HCT116 (cell line): Measurements from ENCODE around the gene LRRC4C. TPM values are rescaled to one million over a fixed set of nuclear protein-coding genes. Genes with fewer than 3 reads are reported as not detected.

Experiments
- ATAC-seq: fragments of 200-7000 bp; cut with Tn5 transposase; 2 replicates; pipeline ENCODE4 v1.9.1; 2020; ENCODE audit warnings: mild to moderate bottlenecking, moderate library complexity
- BruUV-seq: library from RNA; stranded (reverse); fragments of 400-500 nt; replicated peaks from 2 replicates; lab custom pipeline; 2021; lab: Mats Ljungman, UMichigan
- CTCF ChIA-PET: fragments of 300-600 bp; sonication (Branson Sonifier 250); formaldehyde crosslinking; loops from one replicate; lab custom pipeline; 2021; ENCODE audit warnings: antibody characterized with exemption; lab: Charles Lee
- POLR2A ChIA-PET: fragments of 300-600, 350-600 bp; sonication (Branson Sonifier 250); formaldehyde crosslinking; loops from one replicate; lab custom pipeline; 2021; ENCODE audit warnings: antibody characterized with exemption; lab: Charles Lee
- RAD21 ChIA-PET, 2 experiments: fragments of 300-600 bp; sonication (Branson Sonifier 250); formaldehyde crosslinking; loops; one replicate each; lab custom pipeline; 2023; ENCODE audit warnings: low total read pairs in 2 of 2; ENCODE audit not compliant: uncharacterized antibody in 2 of 2, unreplicated experiment in 2 of 2, low non-redundant PET in 1 of 2; lab: Charles Lee
- DNase-seq: peaks from one replicate; pipeline ENCODE4 v3.0.0-alpha.2; 2010; ENCODE audit warnings: low read depth, low spot score
- H2AFZ ChIP-seq: fragments of 200-600 bp; shearing (Covaris generic), sonication (generic); 2 replicates; pipeline ENCODE4 v1.6.1; 2017; ENCODE audit warnings: low read depth, mixed run types, mixed read lengths, antibody characterized with exemption, low read length; ENCODE audit not compliant: poor library complexity, severe bottlenecking
- H3K27ac ChIP-seq: 2 replicates; pipeline ENCODE4 v1.5.1; 2012; ENCODE audit warnings: low read depth, low read length
- H3K27me3 ChIP-seq: fragments of 200-600 bp; sonication (generic); 2 replicates; pipeline ENCODE4 v1.6.1; 2016; ENCODE audit warnings: mixed run types, low read length, mixed read lengths; ENCODE audit not compliant: insufficient read depth
- H3K36me3 ChIP-seq, 2 experiments: fragments of 200-500 bp in 1 of 2; fragments of 200-600 bp in 1 of 2; sonication (Bioruptor generic) in 1 of 2; sonication (generic) in 1 of 2; 2 replicates each; pipeline versions ENCODE4 v1.5.1 to v1.6.1; 2014 to 2016; ENCODE audit warnings: low read length in 2 of 2, inconsistent platforms in 1 of 2, mixed read lengths in 1 of 2, mixed run types in 1 of 2; ENCODE audit not compliant: insufficient read depth in 2 of 2, control insufficient read depth in 1 of 2
- H3K4me1 ChIP-seq, 2 experiments: fragments of 200-600 bp in 1 of 2; sonication (generic) in 1 of 2; 2 replicates each; pipeline versions ENCODE4 v1.5.1 to v1.6.1; 2012 to 2017; ENCODE audit warnings: low read length in 2 of 2, inconsistent platforms in 1 of 2, mild to moderate bottlenecking in 1 of 2, mixed read lengths in 1 of 2, mixed run types in 1 of 2, moderate library complexity in 1 of 2; ENCODE audit not compliant: insufficient read depth in 2 of 2, control insufficient read depth in 1 of 2
- H3K4me2 ChIP-seq: fragments of 200-600 bp; sonication (generic); 2 replicates; pipeline ENCODE4 v1.6.1; 2017; ENCODE audit warnings: mixed run types, low read length, mixed read lengths
- H3K4me3 ChIP-seq, 2 experiments: fragments of 200-600 bp in 1 of 2; sonication (generic) in 1 of 2; replicated peaks in 1 of 2; 2 replicates each; pipeline ENCODE4 v1.5.1; 2011 to 2016; ENCODE audit warnings: low read length in 2 of 2, control low read depth in 1 of 2, low read depth in 1 of 2, mild to moderate bottlenecking in 1 of 2, mixed read lengths in 1 of 2, mixed run types in 1 of 2
- H3K79me2 ChIP-seq: fragments of 200-600 bp; sonication (generic); 2 replicates; pipeline ENCODE4 v1.6.1; 2017; ENCODE audit warnings: mild to moderate bottlenecking, mixed run types, low read length, moderate library complexity, mixed read lengths; ENCODE audit not compliant: insufficient read depth
- H3K9ac ChIP-seq: fragments of 200-600 bp; sonication (generic); 2 replicates; pipeline ENCODE4 v1.6.1; 2016; ENCODE audit warnings: low read length, mixed read lengths
- H3K9me2 ChIP-seq: fragments of 200-600 bp; sonication (generic), shearing (Covaris generic); 2 replicates; pipeline ENCODE4 v1.6.1; 2017; ENCODE audit warnings: mixed run types, mild to moderate bottlenecking, moderate library complexity; ENCODE audit not compliant: insufficient read depth
- H3K9me3 ChIP-seq, 2 experiments: fragments of 200-500 bp in 1 of 2; fragments of 200-600 bp in 1 of 2; sonication (Bioruptor generic) in 1 of 2; sonication (generic) in 1 of 2; 2 replicates each; pipeline ENCODE4 v1.6.1; 2014 to 2017; ENCODE audit warnings: low read length in 2 of 2, mixed read lengths in 2 of 2, inconsistent platforms in 1 of 2, low read depth in 1 of 2, mild to moderate bottlenecking in 1 of 2, mixed run types in 1 of 2, moderate library complexity in 1 of 2; ENCODE audit not compliant: control insufficient read depth in 1 of 2, insufficient read depth in 1 of 2
- H4K20me1 ChIP-seq: fragments of 200-600 bp; sonication (generic), shearing (Covaris generic); 2 replicates; pipeline ENCODE4 v1.6.1; 2017; ENCODE audit warnings: mixed run types, mild to moderate bottlenecking, moderate library complexity; ENCODE audit not compliant: insufficient read depth
- CBX3 ChIP-seq: IDR thresholded peaks from 2 replicates; pipeline ENCODE4 v1.6.1; 2012; ENCODE audit warnings: low read depth
- CEBPB ChIP-seq: IDR thresholded peaks from 2 replicates; pipeline ENCODE4 v1.6.1; 2012; ENCODE audit warnings: low read depth
- CTCF ChIP-seq, 3 experiments: fragments of 200-600 bp in 1 of 3; sonication (generic) in 1 of 3; IDR thresholded peaks in 2 of 3; conservative IDR thresholded peaks in 1 of 3; 2 replicates each; pipeline ENCODE4 v1.5.1; 2012 to 2017; ENCODE audit warnings: low read depth in 2 of 3, low read length in 2 of 3, antibody characterized with exemption in 1 of 3, borderline replicate concordance in 1 of 3, control low read depth in 1 of 3, mild to moderate bottlenecking in 1 of 3, mixed read lengths in 1 of 3, mixed run types in 1 of 3, moderate library complexity in 1 of 3; ENCODE audit not compliant: insufficient read depth in 1 of 3
- EGR1 ChIP-seq: IDR thresholded peaks from 2 replicates; pipeline ENCODE4 v1.6.1; 2012; ENCODE audit warnings: low read depth
- ELF1 ChIP-seq: IDR thresholded peaks from 2 replicates; pipeline ENCODE4 v1.6.1; 2012; ENCODE audit warnings: low read depth, borderline replicate concordance
- RAD21 ChIP-seq: IDR thresholded peaks from 2 replicates; pipeline ENCODE4 v1.6.1; 2012; ENCODE audit warnings: low read depth, mild to moderate bottlenecking
- SIN3A ChIP-seq: IDR thresholded peaks from 2 replicates; pipeline ENCODE4 v1.6.1; 2012; ENCODE audit warnings: low read depth
- SP1 ChIP-seq: IDR thresholded peaks from 2 replicates; pipeline ENCODE4 v1.6.1; 2012; ENCODE audit warnings: low read depth
- SRF ChIP-seq: IDR thresholded peaks from 2 replicates; pipeline ENCODE4 v1.6.1; 2012; ENCODE audit warnings: low read depth
- TCF7L2 ChIP-seq: IDR thresholded peaks from 2 replicates; pipeline ENCODE4 v1.7.0; 2011; ENCODE audit warnings: borderline replicate concordance, inconsistent platforms; ENCODE audit not compliant: insufficient read depth, insufficient read length; ENCODE audit errors: extremely low read depth
- ZBTB33 ChIP-seq: IDR thresholded peaks from 2 replicates; pipeline ENCODE4 v1.6.1; 2011; ENCODE audit warnings: mild to moderate bottlenecking, low read length, moderate library complexity; ENCODE audit not compliant: insufficient replicate concordance; ENCODE audit errors: extremely low read depth
- ZNF274 ChIP-seq: fragments of 200-500 bp; sonication (Bioruptor generic); IDR thresholded peaks from 2 replicates; pipeline ENCODE4 v1.6.1; 2014; ENCODE audit warnings: mild to moderate bottlenecking, low read depth, low read length, inconsistent platforms
- intact Hi-C: fragments of 100-400 bp; cut with micrococcal nuclease; formaldehyde crosslinking; loops from 2 replicates; pipeline ENCODE4 v1.10.0; 2022
- total RNA-seq: library from RNA; stranded (reverse); gene quantifications from one replicate; pipeline ENCODE4 v1.2.1, GENCODE V29; 2021; ENCODE audit not compliant: unreplicated experiment
- TF ChIP-seq, protein P1 (sequence below): IDR thresholded peaks from 2 replicates; pipeline ENCODE4 v1.6.1; 2012

The LRRC4C gene
- total RNA-seq, 1 experiment from 2014 or later: not detected

- H3K27me3 ChIP-seq: no peaks in the 10 kb centered on the region
- H3K36me3 ChIP-seq: no peaks in the 10 kb centered on the region
- no peak overlapping the region for H2AFZ ChIP-seq
- DNase-seq: no peak
- H3K27ac ChIP-seq: no peak overlapping the region
- H3K4me2 ChIP-seq: no peak overlapping the region
- POLR2A ChIA-PET: no interaction called here
- H3K9ac ChIP-seq: no peak overlapping the region
- intact Hi-C loops: no loop called here
- TF ChIP-seq, protein P1, sequence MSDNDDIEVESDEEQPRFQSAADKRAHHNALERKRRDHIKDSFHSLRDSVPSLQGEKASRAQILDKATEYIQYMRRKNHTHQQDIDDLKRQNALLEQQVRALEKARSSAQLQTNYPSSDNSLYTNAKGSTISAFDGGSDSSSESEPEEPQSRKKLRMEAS: no peak
- TF ChIP-seq ZBTB33: no peak
- no peak for TF ChIP-seq TCF7L2
- no peak for TF ChIP-seq CEBPB
- no peak for TF ChIP-seq EGR1
- no peaks in the 10 kb centered on the region for H3K9me2 ChIP-seq
- no peak overlapping the region for H3K4me3 ChIP-seq
- no peak for ATAC-seq
- peaks cover 3 to 40% of the 10 kb centered on the region in 2 experiments; a peak in 2 of 4 replicates for H3K9me3 ChIP-seq
- no peaks in the 10 kb centered on the region for H3K4me1 ChIP-seq
- CTCF ChIA-PET: no interaction called here
- H4K20me1 ChIP-seq: no peaks in the 10 kb centered on the region
- no TSS peak for BruUV-seq
- H3K79me2 ChIP-seq: no peaks in the 10 kb centered on the region
- RAD21 ChIA-PET: no interaction called here
These were observed 269.6 kb downstream of the LRRC4C start for GRCh38 chr11:41189701-41190436.

DNA sequence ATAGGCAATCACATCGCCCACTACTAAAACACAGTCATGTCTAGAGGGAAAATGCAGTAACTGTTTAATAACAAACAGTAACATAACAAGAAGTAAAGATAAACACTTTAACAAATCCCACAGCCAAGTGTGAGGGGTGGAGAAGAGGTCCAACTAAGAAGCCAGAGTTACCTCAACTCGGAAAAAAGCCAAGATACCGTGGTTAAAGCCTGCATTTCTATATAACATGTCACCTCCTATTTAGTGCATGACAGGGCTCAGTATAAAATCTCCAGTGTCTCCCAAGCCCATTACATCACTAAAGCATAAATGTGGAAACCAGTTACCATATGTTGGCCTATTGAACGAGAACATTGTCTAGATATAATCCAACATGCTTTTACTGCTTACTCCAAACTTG, 281.7 kb downstream of the LRRC4C start:
- intact Hi-C loops: no loop called here
- Histone ChIP-seq H3K9me3 (peaks cover 7 to 10% of the 10 kb centered on the region in 2 experiments; a peak in 2 of 4 replicates), H3K4me1 (no peaks in the 10 kb centered on the region), H4K20me1 (no peaks in the 10 kb centered on the region), H3K9ac (no peak overlapping the region), H3K36me3 (no peaks in the 10 kb centered on the region), H3K27ac (no peak overlapping the region), H3K4me2 (no peak overlapping the region), H3K4me3 (no peak overlapping the region), H3K79me2 (no peaks in the 10 kb centered on the region), H3K27me3 (no peaks in the 10 kb centered on the region), H2AFZ (no peak overlapping the region), H3K9me2 (no peaks in the 10 kb centered on the region)
- TF ChIP-seq SIN3A: no peak
- TF ChIP-seq CTCF (IDR thresholded peaks at IDR 0.05 in 2 of 3, conservative IDR thresholded peaks at IDR 0.05 in 1 of 3; ENCODE audit: borderline replicate concordance in 1 of 3, insufficient read depth in 1 of 3, low read depth in 2 of 3, low read length in 2 of 3): no peak
- no peak for TF ChIP-seq SRF
- TF ChIP-seq ZNF274: no peak
- TF ChIP-seq SP1: no peak
- TF ChIP-seq, protein P1: no peak
- no peak for TF ChIP-seq ELF1
- TF ChIP-seq RAD21: no peak
- no peak for TF ChIP-seq CBX3
- ChIA-PET CTCF (no interaction called here), POLR2A (no interaction called here), RAD21 (no interaction called here)
- DNase-seq (no peak), ATAC-seq (no peak)
- BruUV-seq: no TSS peak
